Transverse colon (tissue), 4 donors: Measurements from ENCODE around the gene C1orf52.

Experiments
- CTCF ChIP-seq, 5 experiments: fragments of 200-600 bp in 3 of 5; fragments of 450-650 bp in 2 of 5; sonication (generic) in 3 of 5; IDR thresholded peaks; 1 replicate in 2 of 5; 2 replicates in 3 of 5; pipeline ENCODE4 v1.5.1; 2016 to 2017; ENCODE audit warnings: antibody characterized with exemption in 5 of 5, inconsistent platforms in 3 of 5, mild to moderate bottlenecking in 2 of 5, moderate library complexity in 1 of 5
- EP300 ChIP-seq: sonication (generic); formaldehyde crosslinking; IDR thresholded peaks from one replicate; pipeline ENCODE4 v1.6.1; 2017; ENCODE audit warnings: antibody characterized with exemption, low read depth
- POLR2A ChIP-seq: fragments of 450-650 bp; IDR thresholded peaks from one replicate; pipeline ENCODE4 v1.6.1; 2016; ENCODE audit warnings: antibody characterized with exemption, mild to moderate bottlenecking, moderate library complexity
- POLR2AphosphoS5 ChIP-seq, 3 donors: sonication (generic); formaldehyde crosslinking; IDR thresholded peaks; one replicate each; pipeline ENCODE4 v1.6.1; 2016; ENCODE audit warnings: antibody characterized with exemption in 3 of 3

GRCh38 chr1:85200463-85201339, 58.8 kb downstream of the C1orf52 start, which contains the start of gene SYDE2:
- peak; percentile 87 for TF ChIP-seq POLR2A
- TF ChIP-seq EP300 = no peak
- no peak for TF ChIP-seq CTCF (IDR thresholded peaks at IDR 0.05)
- TF ChIP-seq POLR2AphosphoS5 (IDR thresholded peaks at IDR 0.05) = peak; percentile 77 to 93 (median 88)
